ENCODE data around the gene MON1A.

GRCh38 chr3:49930922-49931321 is 1.3 kb upstream of the MON1A start:
- TF ChIP-seq POLR2A (IDR thresholded peaks at IDR 0.05; ENCODE audit: low read length) (no peak), GATA1 (IDR thresholded peaks at IDR 0.05; ENCODE audit: low read depth, low read length) (no peak)
